ENCODE measurements around the gene C1orf174. TPM values are rescaled to one million over a fixed set of nuclear protein-coding genes. Genes with fewer than 3 reads are reported as not detected.

C1orf174 gene
- total RNA-seq, 1 experiment from 2014 or later = 41.2 TPM

- in situ Hi-C loops (cut with HindIII; ENCODE audit: low pct_unique_long_range_greater_than_20kb, low sequenced_read_pairs) = no loop called here
- Histone ChIP-seq H3K4me1 (ENCODE audit: control insufficient read depth, insufficient read depth, low read length) (no peaks in the 10 kb centered on the region), H3K4me3 (ENCODE audit: low read depth in 2 of 2, low read length in 2 of 2) (no peak overlapping the region), H3K27me3 (ENCODE audit: control insufficient read depth, insufficient read depth, low read length) (peaks cover 4% of the 10 kb centered on the region; the same call in 1 of the 2 replicates), H3K9me3 (ENCODE audit: control insufficient read depth, insufficient read depth, low read depth, low read length) (no peaks in the 10 kb centered on the region), H3K36me3 (ENCODE audit: control insufficient read depth, insufficient read depth, low read length) (no peaks in the 10 kb centered on the region), H3K27ac (ENCODE audit: low read length) (no peak overlapping the region)
- POLR2A ChIA-PET = no interaction called here
- intact Hi-C loops (cut with micrococcal nuclease; ENCODE audit: unreplicated experiment) = no loop called here
- ATAC-seq = no peak
- no TSS peak for BruUV-seq (replicated peaks)
- CTCF ChIA-PET = no interaction called here
- TF ChIP-seq POLR2AphosphoS5 (IDR thresholded peaks at IDR 0.05; ENCODE audit: low read depth, low read length) (no peak), TCF7L2 (IDR thresholded peaks at IDR 0.05; ENCODE audit: low read depth, low read length) (no peak), SIN3A (IDR thresholded peaks at IDR 0.05; ENCODE audit: borderline replicate concordance, insufficient read depth, low read depth, low read length) (no peak), CTCF (IDR thresholded peaks at IDR 0.05) (no peak)
- TF ChIP-seq, protein P1, sequence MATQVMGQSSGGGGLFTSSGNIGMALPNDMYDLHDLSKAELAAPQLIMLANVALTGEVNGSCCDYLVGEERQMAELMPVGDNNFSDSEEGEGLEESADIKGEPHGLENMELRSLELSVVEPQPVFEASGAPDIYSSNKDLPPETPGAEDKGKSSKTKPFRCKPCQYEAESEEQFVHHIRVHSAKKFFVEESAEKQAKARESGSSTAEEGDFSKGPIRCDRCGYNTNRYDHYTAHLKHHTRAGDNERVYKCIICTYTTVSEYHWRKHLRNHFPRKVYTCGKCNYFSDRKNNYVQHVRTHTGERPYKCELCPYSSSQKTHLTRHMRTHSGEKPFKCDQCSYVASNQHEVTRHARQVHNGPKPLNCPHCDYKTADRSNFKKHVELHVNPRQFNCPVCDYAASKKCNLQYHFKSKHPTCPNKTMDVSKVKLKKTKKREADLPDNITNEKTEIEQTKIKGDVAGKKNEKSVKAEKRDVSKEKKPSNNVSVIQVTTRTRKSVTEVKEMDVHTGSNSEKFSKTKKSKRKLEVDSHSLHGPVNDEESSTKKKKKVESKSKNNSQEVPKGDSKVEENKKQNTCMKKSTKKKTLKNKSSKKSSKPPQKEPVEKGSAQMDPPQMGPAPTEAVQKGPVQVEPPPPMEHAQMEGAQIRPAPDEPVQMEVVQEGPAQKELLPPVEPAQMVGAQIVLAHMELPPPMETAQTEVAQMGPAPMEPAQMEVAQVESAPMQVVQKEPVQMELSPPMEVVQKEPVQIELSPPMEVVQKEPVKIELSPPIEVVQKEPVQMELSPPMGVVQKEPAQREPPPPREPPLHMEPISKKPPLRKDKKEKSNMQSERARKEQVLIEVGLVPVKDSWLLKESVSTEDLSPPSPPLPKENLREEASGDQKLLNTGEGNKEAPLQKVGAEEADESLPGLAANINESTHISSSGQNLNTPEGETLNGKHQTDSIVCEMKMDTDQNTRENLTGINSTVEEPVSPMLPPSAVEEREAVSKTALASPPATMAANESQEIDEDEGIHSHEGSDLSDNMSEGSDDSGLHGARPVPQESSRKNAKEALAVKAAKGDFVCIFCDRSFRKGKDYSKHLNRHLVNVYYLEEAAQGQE (IDR thresholded peaks at IDR 0.05; ENCODE audit: insufficient read depth in 1 of 2, low read depth in 2 of 2, low read length in 1 of 2) = no peak
- no peak for DNase-seq (ENCODE audit: low read depth, low spot score)
These were observed 29.1 kb upstream of the C1orf174 start for GRCh38 chr1:3929126-3929525.

DNA sequence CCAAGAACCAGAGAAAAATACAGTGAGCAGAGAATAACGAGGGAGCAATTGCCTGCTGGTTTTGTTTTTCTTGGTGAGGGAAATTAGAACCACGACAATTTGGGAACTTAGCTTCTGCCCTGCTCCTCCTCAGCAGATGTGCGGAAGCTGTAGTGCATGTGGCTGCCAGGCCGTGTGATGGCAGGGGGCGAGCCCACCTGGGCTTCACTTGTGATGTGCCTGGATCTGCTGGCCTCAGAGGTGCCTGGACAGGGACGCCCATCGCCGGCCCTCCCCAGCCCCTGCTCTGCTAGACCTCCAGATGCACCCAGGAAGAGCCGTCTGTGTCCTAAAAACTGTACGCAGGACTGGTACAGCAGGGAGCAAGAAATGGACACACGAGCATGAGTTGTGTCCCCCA is 28.5 kb upstream of the C1orf174 start:
- H3K36me3 ChIP-seq (ENCODE audit: control insufficient read depth, insufficient read depth, low read length) = no peaks in the 10 kb centered on the region
- peaks cover 4% of the 10 kb centered on the region; the same call in 1 of the 2 replicates for H3K27me3 ChIP-seq (ENCODE audit: control insufficient read depth, insufficient read depth, low read length)
- TF ChIP-seq TCF7L2 (IDR thresholded peaks at IDR 0.05; ENCODE audit: low read depth, low read length) (no peak), POLR2AphosphoS5 (IDR thresholded peaks at IDR 0.05; ENCODE audit: low read depth, low read length) (no peak), CTCF (IDR thresholded peaks at IDR 0.05) (no peak), SIN3A (IDR thresholded peaks at IDR 0.05; ENCODE audit: borderline replicate concordance, insufficient read depth, low read depth, low read length) (no peak)
- TF ChIP-seq, protein P1 (IDR thresholded peaks at IDR 0.05; ENCODE audit: insufficient read depth in 1 of 2, low read depth in 2 of 2, low read length in 1 of 2) = no peak
- no TSS peak for BruUV-seq (replicated peaks)
- POLR2A ChIA-PET = no interaction called here
- H3K4me3 ChIP-seq (ENCODE audit: low read depth in 2 of 2, low read length in 2 of 2) = no peak overlapping the region
- H3K9me3 ChIP-seq (ENCODE audit: control insufficient read depth, insufficient read depth, low read depth, low read length) = no peaks in the 10 kb centered on the region
- DNase-seq (ENCODE audit: low read depth, low spot score) (no peak), ATAC-seq (no peak)
- intact Hi-C loops (cut with micrococcal nuclease; ENCODE audit: unreplicated experiment) = no loop called here
- no peak overlapping the region for H3K27ac ChIP-seq (ENCODE audit: low read length)
- CTCF ChIA-PET = no interaction called here
- no peaks in the 10 kb centered on the region for H3K4me1 ChIP-seq (ENCODE audit: control insufficient read depth, insufficient read depth, low read length)
- in situ Hi-C loops (cut with HindIII; ENCODE audit: low pct_unique_long_range_greater_than_20kb, low sequenced_read_pairs) = no loop called here

Data from Panc1 (cell line).